GM21619 (cell line): Measurements from ENCODE around the gene PCLO.
"Not testable (repeated sequence)": the region's sequence is repeated elsewhere in the genome, so short reads cannot be mapped to it uniquely, and the experiment has no call there.

Experiments used
- ATAC-seq: cut with Tn5 transposase; IDR thresholded peaks from one replicate; pipeline ENCODE4 v1.9.1; 2021; ENCODE audit not compliant: unreplicated experiment

Gene PCLO

DNA sequence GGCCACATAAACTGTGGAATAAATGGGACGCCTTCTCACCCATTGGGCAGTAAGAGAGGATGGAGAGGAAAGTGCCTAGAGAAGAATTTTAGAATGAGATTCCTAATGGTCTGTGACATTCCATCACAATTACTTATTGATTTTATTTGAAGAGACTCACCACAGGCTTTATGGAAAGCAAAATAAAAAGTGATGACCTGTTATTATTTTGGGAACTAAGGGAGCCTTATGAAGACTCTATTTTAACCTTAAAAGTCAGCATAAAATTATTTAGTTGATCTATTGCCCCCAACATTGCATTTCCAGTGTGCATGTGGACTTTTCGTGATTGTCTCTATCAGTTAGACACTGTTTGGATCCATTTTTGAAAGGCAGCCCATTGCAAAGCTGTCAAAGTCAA, 107.5 kb downstream of the PCLO start:
- no peak for ATAC-seq

DNA sequence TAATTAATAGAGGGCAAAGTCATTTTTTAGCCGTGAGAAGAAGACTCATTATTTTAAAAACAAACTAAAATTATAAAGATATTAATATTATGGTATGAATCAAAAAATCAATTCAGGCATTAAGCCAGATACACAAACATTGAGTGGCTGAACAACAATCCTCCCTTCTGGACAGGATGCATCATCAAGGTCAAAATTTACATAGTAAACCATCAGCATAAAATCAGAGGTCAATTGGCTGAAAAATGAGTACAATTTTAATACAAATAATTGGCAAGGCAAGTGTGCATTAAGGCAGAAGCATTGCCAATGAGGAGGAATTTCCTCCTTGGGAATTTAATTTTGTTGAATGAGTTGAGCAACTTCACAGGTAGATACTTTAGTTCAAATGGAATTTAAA, 108.2 kb downstream of the PCLO start:
- ATAC-seq, result no peak

DNA sequence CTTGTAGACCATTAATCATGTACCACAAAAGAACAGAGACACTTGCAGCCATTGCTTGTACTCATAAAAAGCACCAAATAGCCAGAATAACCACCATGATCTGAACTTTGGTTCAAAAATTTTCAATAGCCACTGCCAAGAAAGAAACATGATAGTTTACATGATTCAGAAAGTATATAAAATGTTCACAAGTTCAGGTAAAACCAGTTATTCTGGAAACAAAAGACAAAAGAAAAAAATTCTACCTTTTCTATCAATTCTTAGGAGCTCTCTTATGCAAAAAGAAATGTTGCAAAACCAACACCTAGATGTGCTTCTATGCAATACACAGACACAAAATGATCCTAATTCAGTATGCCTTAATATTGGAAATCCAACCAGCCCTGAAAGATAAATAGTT, 108.7 kb downstream of the PCLO start:
- ATAC-seq, result no peak

DNA sequence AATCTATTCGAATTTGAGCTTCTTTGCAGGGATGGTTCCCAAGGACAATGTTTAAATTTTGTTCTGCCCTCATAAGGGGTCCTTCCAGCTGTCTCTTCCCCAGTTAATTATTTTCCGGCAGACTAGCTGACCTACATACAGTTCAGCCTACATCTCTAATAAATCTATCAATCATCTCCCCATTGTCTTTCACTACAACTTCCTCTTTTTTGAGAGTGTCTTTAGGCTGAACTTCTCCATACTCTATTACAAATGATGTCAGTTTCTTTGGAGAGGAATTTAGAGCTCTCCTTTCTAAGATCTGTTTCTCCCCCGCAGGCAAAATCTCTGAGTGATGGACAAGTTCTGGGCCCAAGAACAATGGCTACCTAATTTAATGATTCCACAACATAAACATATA, 122.2 kb downstream of the PCLO start:
- ATAC-seq, result no peak

DNA sequence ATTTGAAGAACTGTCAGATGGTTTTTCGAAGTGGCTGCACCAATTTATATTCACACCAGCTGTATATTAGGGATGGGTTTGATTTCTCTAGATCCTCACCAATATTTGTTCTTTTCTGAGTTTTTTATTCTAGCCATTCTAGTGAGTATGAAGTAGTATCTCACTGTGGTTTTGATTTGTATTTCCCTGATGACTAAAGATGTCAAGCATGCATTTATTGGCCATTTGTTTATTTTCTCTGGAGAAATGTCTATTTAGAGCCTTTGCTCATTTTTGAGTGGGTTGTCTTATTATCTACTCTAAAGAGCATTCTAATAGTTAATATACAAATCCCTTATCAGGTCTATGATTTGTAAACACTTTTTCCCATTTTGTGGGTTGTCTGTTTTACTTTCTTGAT, 123.9 kb downstream of the PCLO start:
- ATAC-seq, result no peak

DNA sequence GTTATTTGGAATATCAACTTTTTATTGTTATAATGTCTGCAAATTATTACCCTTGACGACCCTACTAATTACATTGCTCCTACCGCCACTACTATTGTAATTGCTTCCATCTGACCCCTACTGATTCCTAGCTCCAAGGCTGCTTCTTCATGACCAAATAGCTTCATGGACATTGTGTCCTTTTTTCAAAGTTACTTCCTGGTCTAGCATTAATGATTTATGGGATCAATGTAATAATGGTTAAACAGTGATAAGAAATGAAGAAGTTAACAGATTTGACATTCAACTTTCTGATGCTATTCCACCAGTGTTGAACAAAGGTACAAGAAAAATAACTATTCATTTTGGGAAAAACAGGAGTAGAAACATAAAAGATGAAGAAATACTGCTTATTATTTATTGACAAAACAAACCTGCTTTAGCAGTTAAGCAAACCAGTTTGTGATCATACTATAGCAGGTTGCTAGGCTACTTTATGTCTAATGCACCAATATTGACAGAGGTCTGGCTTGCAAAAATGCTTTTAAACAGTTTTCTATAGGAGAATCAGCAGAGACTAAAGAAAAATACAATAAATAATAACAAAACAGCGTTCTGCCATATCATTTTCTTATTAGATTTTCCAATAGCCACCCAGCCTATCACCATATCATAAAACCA, 125.8 kb downstream of the PCLO start:
- ATAC-seq, result no peak

DNA sequence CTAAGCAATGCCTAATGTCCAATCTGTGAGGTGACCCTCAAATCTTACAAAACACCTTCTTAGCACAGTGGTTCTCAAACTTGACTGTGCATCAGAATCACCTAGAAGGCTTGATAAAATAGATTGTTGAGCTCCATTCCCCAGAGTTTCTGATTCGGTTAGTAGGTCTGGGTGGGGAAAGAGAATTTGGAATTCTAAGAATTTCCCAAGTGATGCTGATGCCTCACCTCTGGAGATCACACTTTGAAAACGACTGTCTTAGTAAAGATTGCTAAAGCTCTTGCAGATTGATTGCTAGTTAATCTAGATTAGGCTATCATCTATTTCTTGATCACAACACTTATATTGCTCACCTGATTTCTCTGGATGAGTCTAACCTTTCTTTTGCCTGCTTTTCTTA, 126.6 kb downstream of the PCLO start:
- ATAC-seq, result no peak

DNA sequence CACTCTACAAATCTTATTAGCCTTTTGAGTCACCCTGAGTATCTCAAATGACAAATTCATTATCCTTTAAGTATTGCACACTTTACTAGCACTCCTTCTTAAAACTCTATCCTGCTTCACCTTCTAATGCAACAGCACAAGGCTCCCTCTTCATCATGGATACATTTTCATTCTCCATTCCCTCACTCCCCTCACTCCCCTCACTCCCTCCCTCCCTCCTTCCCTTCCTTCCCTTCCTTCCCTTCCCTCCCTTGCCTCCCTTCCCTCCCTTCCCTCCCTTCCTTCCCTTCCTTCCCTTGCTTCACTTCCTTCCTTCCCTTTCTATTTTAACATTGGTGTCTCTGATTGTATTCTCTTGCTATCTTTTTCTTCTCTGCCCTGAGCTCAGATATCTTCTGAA, 130.5 kb downstream of the PCLO start:
- ATAC-seq, result no peak

DNA sequence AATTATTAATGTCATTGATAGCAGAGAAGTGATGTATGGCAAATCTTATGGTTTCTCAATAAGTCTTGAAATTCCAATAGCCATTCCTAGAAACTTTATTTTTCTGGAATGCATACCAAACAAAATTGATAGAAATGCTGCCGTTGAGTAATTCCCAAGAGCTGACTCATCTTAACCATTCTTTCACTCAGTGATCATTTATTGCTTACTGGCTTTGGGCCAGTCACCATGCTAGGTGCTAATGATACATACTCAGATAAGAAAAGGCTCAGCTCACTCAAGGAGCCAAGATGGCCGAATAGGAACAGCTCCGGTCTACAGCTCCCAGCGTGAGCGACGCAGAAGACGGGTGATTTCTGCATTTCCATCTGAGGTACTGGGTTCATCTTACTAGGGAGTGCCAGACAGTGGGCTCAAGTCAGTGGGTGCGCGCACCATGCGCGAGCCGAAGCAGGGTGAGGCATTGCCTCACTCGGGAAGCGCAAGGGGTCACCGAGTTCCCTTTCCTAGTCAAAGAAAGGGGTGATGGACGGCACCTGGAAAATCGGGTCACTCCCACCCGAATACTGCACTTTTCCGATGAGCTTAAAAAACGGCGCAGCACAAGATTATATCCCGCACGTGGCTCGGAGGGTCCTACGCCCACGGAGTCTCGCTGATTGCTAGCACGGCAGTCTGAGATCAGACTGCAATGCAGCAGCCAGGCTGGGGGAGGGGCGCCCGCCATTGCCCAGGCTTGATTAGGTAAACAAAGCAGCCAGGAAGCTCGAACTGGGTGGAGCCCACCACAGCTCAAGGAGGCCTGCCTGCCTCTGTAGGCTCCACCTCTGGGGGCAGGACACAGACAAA, 138.6 kb downstream of the PCLO start:
- not testable (repeated sequence) for ATAC-seq

DNA sequence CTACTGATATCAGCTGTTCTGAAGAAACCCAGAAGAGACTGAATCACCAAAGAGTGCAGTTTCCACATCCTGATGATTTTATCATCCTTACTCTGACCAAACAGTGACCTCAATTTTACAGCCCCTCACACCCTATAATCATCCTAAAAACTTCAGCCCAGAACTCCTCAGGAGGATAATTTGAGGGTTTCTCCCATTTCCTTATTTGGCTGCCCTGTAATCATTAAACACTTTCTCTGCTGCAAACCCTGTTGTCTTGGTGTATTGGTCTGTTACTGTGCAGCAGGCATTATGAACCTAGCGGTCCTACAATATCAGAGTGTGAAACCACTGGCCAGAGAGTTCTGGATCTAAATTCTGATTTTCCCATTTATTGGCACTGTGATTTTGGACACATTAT, 141.7 kb downstream of the PCLO start:
- no peak for ATAC-seq

DNA sequence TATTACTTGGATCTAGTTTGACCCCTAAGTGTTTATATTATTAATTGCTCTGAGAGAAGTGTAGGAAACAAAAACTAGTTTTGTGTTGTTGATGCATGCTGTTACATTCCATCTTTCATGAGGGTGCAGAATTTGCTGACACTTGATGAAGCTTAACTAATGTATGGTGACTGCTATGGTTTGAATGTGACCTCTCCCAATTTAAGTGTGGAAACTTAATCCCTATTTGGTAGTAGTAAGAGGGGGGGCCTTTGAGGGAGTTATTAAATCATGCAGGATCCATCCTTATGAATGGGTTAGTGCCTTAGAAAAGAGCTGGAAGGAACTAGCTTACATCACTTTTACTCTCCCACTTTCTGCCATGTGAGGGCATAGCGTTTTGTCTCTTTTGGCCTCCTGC, 142.5 kb downstream of the PCLO start:
- ATAC-seq, result no peak

DNA sequence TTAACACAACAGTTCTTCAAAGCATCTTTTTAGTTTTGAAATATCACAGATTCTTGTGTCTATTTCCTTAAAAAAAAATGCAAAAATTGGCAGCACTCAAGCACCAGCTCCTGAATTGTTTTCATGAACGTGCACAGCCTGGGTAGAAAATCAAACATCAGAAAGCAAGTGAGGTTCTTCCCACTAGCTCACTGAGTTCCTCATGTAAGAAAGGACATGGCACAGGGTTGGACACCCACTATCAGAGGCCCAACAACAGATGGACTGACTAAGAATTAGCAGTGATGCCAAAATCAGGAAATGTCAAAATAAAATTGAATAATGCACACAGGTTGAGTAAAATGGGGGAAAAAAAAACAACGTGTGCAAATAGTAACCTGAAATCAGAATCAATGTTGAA, 146.8 kb downstream of the PCLO start:
- ATAC-seq, result no peak

DNA sequence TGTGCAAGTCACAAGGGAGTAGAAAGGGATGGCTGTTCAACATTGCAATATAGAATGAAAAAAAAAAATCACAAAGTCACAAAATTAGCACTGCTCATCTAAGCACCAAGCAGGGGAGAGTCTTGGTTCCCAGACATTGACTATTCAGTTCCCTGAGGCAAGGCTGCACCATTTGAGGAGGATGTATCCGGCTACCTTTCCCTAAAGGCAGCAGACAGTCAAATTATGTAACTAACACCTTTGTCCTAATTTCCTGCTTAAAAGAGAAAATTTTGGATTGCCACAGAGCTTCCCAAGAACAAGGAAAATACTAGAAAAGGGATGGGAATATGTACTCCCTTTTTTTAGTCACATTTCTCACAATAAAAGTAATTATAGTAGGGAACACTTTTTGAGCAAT, 148.1 kb downstream of the PCLO start:
- no peak for ATAC-seq

DNA sequence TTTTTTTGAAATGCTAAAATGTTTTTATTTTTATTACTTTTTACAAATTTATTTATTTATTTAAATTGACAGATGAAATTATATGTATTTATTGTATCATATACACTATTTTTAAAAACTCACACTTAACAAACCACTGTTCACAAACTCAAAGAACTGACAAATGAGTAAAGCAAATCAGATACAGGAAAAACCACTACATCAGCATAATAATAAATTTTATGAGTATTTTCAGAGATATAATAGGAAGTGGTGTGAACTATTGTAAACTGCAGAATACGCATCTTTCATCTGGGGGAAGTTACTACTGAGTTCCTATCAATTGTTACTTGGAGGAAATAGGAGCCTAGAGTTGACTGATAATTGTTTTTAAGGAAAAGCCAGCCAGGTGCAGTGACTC, 150.7 kb downstream of the PCLO start:
- no peak for ATAC-seq

DNA sequence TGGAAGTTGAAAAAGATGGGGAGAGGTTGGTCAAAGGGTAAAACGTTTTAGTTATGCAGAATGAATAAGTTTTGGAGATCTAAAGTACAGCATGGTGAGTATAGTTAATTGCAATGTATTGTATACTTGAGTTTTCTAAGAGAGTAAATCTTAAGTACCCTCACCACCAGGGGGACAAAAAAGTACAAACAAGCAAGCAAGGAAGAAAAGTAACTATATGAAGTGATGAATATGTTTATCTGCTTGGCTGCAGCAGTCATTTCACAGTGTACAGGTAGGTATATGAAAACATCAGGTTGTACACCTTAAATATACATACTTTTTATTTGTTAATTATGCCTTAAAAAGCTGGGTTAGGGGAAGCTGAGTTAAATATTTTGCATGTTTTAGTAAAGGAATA, 157.3 kb downstream of the PCLO start:
- ATAC-seq, result no peak

DNA sequence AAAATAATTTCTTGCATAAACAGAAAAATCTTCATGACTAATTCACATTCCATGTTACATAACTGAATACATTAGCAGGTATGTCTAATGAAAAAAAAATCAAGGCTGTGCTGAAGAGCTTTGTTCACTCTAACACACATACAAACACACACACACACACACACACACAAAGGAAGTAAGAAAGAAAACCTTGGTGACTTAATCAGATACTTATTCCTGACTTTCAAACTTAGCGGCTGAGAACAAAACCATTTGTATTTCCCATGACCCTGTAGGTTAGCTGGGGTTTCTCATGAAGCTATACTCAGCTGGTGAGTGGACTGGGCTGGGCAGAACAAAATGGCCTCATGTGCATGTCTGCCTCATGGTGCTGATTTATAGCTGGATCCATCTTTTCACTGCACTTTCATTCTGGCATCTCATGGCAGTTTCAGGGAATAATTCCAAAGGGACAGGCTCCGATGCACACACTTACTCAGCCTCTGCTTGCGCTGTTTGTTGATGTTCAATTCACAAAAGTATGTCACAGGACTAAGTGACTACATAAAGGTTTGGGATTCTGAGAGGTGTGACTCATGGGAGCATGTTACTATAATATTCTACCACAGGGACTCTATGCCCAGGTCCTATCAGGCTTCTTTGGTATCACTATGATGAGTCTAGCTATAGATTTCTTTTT, 161.2 kb downstream of the PCLO start:
- ATAC-seq, result no peak

DNA sequence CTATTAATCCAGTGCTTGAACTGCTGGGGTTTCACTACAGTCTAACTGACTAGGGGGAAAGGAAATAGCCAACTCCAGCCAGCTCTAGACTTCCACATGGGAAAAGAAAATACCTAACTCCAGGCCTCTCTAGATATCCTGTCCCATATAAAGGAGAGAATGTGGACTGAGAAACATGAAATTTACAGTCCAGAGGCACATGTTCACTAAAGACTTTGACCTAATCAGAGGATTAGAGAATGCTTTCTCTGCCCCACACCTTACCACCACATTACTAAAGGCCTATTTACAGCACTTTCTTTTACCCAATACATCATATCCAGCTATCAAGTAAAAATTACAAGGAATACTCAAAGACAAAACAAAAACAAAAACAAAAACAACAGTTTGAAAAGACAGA, 164.2 kb downstream of the PCLO start:
- ATAC-seq, result no peak

DNA sequence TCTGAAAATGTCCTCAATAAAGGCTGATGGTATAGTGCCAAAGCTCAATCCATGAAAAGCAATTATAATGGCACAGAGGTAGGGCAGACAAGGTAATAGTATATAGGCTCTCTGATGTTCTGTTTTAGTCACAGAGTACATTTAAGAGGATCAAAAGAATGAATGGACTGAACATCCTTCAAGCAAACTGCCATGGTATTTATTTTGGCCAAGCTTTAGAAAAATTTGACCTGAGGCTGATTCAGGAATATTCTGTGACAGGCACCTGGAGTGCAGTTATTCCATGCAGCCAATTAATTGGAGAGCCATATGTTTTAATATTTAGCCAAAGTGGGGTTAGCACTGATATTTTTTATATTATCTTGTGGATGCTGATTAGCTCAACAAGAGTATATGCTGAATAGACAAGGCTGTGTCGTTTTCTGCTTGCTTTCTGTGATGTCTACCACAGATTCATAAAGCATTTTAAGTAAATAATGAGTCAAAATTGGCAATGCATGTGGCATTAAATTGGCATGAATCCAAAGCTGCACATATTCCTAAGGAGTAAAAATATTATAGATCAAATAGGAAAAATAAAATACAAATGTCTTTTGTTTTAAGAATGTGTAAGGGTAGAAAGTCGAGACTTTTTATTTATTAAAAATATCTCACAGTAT, 177.4 kb downstream of the PCLO start:
- ATAC-seq, result no peak

DNA sequence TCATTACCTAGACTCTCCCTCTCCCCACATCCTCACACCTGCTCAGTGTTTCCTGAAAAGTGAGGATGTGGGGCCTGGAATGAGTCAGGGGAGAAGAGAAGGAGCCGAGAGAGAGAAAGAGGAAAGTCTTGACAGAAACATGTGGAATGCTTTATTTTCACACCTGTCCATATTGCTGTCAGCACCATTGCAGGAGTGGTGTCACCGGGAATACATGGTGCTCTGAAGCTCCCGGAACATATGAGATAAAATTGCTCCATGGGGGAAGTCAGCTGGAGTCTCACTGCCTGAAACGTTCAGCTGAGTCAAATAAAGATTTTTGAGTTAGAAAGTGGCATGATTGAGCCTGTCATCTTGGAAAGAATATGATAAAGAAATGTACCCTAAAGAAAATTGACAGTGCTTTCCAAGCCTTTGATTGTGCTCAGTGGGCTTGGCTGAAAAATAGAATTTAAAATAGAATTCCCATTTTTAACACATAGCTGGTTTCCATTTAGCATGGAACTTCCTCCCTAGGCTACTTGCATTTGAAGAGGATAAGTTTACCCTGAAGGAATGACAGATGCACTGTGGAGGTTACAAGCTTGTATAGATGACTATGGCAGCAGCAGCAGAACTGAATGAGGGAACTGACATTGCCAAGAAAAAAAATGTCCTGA, 182.4 kb downstream of the PCLO start:
- no peak for ATAC-seq

DNA sequence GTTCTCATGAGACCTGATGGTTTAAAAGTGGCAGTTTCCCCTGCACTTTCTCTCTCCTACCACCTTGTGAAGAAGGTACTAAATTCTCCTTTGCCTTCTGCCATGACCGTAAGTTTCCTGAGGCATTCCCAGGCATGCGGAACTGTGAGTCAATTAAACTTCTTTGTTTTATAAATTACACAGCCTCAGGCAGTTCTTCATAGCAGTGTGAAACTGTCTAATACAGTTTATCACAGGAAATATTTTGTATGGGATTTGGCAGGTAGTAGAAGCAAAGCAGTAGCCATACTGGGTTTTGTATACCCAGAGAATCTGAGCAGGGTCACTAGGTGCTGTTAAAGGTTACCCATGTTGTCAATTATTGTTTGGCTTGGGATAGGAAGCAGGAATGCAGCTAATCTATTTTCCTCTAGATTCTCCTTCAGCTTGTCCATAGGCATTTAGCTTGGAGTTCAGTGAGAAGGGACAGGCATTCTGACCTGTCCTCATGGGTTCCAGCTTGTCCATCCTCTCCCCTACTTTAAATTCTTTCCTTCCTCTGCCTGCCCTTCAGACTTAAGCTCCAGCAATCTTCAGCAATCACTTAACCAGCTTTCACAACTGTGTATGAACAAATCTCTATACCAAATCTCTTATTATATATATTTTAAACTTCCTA, 186.7 kb downstream of the PCLO start:
- ATAC-seq, result no peak

DNA sequence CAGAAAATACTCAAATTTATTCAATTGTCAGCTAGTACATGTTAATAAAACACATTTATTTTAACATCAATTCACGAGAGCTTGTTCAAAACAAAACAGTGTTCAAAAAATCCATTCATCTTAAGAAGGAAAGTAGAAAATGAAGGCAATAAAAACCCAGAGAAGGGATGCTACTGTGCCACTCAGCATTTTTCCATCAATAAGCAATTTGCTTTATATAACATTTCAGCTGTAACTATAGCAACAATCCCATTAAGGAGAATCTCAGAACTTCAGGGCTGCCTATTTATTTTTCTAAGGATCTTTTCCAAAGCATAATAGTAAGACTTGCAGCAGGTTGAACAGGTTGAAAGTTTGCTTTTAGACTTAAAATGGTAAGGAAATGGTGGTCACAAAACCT, 190.5 kb downstream of the PCLO start:
- no peak for ATAC-seq
